SU-DHL-6 (cell line): Measurements from ENCODE around the gene C10orf105.

Source experiments
- H2AFZ ChIP-seq: fragments of 200-600 bp; sonication (generic); 2 replicates; pipeline ENCODE4 v1.6.1; 2014; ENCODE audit warnings: low read depth, mild to moderate bottlenecking, moderate library complexity, mixed read lengths, antibody characterized with exemption, low read length; ENCODE audit not compliant: severe bottlenecking
- H3F3A ChIP-seq: fragments of 200-600 bp; shearing (Covaris generic); 2 replicates; pipeline ENCODE4 v1.6.0; 2016; ENCODE audit warnings: antibody characterized with exemption, mild to moderate bottlenecking; ENCODE audit not compliant: insufficient read depth
- H3K27ac ChIP-seq: fragments of 200-600 bp; sonication (generic); 2 replicates; pipeline ENCODE4 v1.5.1; 2016; ENCODE audit warnings: low read depth, mild to moderate bottlenecking, low read length, moderate library complexity, mixed read lengths
- H3K27me3 ChIP-seq: fragments of 200-600 bp; sonication (generic), shearing (Covaris generic); 2 replicates; pipeline ENCODE4 v1.6.0; 2014; ENCODE audit warnings: mild to moderate bottlenecking, low read length
- H3K36me3 ChIP-seq: fragments of 200-600 bp; sonication (generic); 2 replicates; pipeline ENCODE4 v1.6.1; 2014; ENCODE audit warnings: mild to moderate bottlenecking, low read length, mixed read lengths
- H3K4me2 ChIP-seq: fragments of 300-600, 200-600 bp; shearing (Covaris generic), sonication (generic); 2 replicates; pipeline ENCODE4 v1.6.0; 2014; ENCODE audit warnings: low read length, low read depth, mild to moderate bottlenecking; ENCODE audit not compliant: poor library complexity, severe bottlenecking
- H3K4me3 ChIP-seq: fragments of 200-600 bp; sonication (generic); 2 replicates; pipeline ENCODE4 v1.5.1; 2014; ENCODE audit warnings: antibody characterized with exemption, low read length, mild to moderate bottlenecking, mixed read lengths; ENCODE audit not compliant: insufficient read depth, poor library complexity, severe bottlenecking
- H3K79me2 ChIP-seq: fragments of 200-600 bp; sonication (generic); 2 replicates; pipeline ENCODE4 v1.6.1; 2014; ENCODE audit warnings: mild to moderate bottlenecking, low read length, moderate library complexity; ENCODE audit not compliant: insufficient read depth
- H3K9ac ChIP-seq: fragments of 200-600 bp; sonication (generic); 2 replicates; pipeline ENCODE4 v1.7.0; 2014; ENCODE audit warnings: mild to moderate bottlenecking, low read length
- H3K9me2 ChIP-seq: fragments of 200-600 bp; sonication (generic); replicated peaks from 2 replicates; pipeline ENCODE4 v1.6.1; 2014; ENCODE audit warnings: low read length; ENCODE audit not compliant: insufficient read depth
- H3K9me3 ChIP-seq: fragments of 200-600 bp; sonication (generic); 2 replicates; pipeline ENCODE4 v1.6.1; 2014; ENCODE audit warnings: low read length, mixed read lengths; ENCODE audit not compliant: insufficient read depth
- H4K20me1 ChIP-seq: fragments of 200-600 bp; sonication (generic); 2 replicates; pipeline ENCODE4 v1.6.1; 2014; ENCODE audit warnings: low read depth, mild to moderate bottlenecking, antibody characterized with exemption, low read length, moderate library complexity, mixed read lengths
- EZH2phosphoT487 ChIP-seq: fragments of 200-600 bp; sonication (generic), shearing (Covaris generic); conservative IDR thresholded peaks from 2 replicates; pipeline ENCODE4 v1.6.1; 2018; ENCODE audit warnings: mild to moderate bottlenecking, antibody characterized with exemption, low read length, moderate library complexity, mixed read lengths
- TF ChIP-seq, protein P1 (sequence below): fragments of 200-600 bp; sonication (generic); IDR thresholded peaks from one replicate; pipeline ENCODE4 v1.5.1; 2017; ENCODE audit warnings: antibody characterized with exemption, mild to moderate bottlenecking, low read length, moderate library complexity; ENCODE audit not compliant: insufficient read depth, poor library complexity, severe bottlenecking

The C10orf105 gene

DNA sequence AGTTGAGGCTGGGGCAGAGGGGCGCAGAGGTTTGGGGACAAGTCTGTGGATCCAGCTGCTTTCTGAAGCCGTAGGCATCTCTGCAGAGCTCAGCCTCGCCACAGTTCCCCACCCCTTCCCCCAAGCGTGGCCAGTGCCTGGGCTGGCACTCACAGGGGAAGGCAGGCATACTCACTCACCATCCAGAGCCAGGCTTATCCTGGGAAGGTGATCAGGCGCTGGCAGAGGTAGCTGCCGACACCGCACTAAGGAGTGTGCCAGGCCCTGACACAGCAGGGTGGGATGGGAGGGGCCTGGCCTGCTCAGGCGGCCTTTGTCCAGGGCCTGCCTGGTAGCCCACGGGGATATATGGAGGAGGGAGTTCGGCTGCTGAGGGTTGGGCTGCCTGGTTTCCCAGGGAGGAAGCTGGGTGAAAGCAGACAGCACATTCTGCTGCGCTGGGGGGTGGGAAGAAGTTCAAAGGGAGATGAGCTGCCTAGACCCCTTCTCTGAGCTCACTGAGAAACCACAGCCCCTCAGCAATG lies 37.9 kb upstream of the C10orf105 start:
- Histone ChIP-seq H3K36me3 (no peaks in the 10 kb centered on the region), H3K4me2 (no peak overlapping the region), H3K9me2 (no peaks in the 10 kb centered on the region), H3F3A (no peaks in the 10 kb centered on the region), H4K20me1 (no peaks in the 10 kb centered on the region), H3K79me2 (no peaks in the 10 kb centered on the region), H3K27me3 (no peaks in the 10 kb centered on the region; the same call in 1 of the 2 replicates), H2AFZ (no peak overlapping the region), H3K9me3 (no peaks in the 10 kb centered on the region), H3K9ac (no peak overlapping the region), H3K27ac (no peak overlapping the region), H3K4me3 (no peak overlapping the region)
- TF ChIP-seq EZH2phosphoT487, result no peak
- TF ChIP-seq, protein P1, sequence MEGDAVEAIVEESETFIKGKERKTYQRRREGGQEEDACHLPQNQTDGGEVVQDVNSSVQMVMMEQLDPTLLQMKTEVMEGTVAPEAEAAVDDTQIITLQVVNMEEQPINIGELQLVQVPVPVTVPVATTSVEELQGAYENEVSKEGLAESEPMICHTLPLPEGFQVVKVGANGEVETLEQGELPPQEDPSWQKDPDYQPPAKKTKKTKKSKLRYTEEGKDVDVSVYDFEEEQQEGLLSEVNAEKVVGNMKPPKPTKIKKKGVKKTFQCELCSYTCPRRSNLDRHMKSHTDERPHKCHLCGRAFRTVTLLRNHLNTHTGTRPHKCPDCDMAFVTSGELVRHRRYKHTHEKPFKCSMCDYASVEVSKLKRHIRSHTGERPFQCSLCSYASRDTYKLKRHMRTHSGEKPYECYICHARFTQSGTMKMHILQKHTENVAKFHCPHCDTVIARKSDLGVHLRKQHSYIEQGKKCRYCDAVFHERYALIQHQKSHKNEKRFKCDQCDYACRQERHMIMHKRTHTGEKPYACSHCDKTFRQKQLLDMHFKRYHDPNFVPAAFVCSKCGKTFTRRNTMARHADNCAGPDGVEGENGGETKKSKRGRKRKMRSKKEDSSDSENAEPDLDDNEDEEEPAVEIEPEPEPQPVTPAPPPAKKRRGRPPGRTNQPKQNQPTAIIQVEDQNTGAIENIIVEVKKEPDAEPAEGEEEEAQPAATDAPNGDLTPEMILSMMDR, result no peak

DNA sequence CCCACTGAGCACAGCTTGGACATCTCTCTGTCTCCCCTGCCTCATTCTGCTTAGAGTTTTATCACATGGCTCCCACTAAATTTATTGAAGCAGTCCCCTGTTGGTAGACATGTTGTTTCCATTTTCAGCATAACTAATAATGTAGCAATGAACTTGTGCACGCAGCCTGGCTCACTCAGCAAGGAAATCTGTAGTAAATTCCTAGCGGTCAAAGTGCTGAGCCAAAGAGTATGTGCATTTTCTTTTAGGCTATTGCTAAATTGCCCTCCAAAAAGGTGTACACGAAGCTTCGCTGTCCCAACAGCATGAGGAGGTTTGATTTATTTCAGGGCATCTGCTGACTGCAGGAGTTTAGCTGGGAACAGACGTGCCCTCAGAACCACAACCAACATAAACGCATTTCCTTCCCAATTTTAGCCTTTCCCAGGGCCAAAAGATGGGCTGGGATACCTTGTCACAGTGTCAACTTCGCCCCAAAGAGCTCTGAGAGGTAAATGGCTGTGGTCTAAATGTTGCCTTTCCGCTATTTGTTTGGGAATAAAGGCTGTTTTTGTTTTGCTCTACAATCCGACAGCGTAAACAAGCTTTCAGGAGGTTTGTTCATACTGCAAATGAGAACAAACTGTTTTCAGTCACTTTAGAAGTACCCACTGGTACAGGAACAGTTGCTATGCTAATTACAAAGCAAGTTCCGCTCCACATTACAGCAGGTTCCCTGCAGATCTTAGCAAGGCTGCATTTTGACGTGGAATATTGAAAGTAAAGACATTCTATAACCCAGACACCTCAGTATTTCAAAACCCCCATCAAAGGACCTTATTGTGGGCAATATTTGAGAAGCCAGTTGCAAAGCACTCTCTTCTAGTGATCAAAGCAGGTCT lies 37.0 kb upstream of the C10orf105 start:
- TF ChIP-seq EZH2phosphoT487, result no peak
- TF ChIP-seq, protein P1, result no peak
- H3K27me3 ChIP-seq, result no peaks in the 10 kb centered on the region; the same call in 1 of the 2 replicates
- no peaks in the 10 kb centered on the region for H3K36me3 ChIP-seq
- no peak overlapping the region for H3K4me2 ChIP-seq
- no peaks in the 10 kb centered on the region for H3K9me2 ChIP-seq
- H3F3A ChIP-seq, result no peaks in the 10 kb centered on the region
- no peak overlapping the region for H2AFZ ChIP-seq
- H3K4me3 ChIP-seq, result no peak overlapping the region
- H3K9ac ChIP-seq, result no peak overlapping the region
- no peak overlapping the region for H3K27ac ChIP-seq
- no peaks in the 10 kb centered on the region for H4K20me1 ChIP-seq
- H3K79me2 ChIP-seq, result no peaks in the 10 kb centered on the region
- H3K9me3 ChIP-seq, result no peaks in the 10 kb centered on the region

DNA sequence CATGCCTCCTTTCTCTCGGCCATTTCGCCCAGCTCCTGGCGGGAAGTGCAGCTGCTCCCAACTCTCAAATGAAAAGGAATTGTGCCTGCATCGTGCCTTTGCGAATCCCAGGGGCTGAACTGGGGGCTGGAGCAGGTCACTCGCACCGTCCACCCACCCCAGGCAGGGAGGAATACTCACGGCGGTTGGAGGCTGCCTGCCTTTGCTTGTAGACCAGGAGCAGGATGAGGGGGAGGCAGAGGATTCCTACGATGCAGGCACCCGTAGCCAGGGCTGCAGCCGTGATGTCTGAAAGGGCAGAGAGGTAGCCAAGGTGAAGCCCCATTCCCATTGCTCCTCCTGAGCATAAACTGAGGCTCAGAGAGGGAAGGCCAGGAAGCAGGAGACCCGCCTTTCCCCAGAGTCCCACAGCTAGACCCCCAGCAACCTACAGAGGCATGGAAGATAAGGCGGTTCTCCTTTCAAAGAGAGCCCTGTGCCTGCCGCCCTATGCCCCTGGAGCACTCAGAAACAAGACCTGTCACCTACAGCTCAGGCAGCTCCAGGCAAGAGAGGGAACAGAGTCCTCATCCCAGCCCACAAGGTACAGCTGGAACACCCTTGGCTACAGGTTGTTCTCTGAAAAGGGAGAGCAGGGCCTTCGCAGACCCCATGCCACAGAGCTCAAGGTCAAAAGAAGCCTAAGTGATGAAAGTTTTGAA lies 35.8 kb upstream of the C10orf105 start:
- Histone ChIP-seq H3K27me3 (no peaks in the 10 kb centered on the region; the same call in 1 of the 2 replicates), H4K20me1 (no peaks in the 10 kb centered on the region), H3K4me2 (no peak overlapping the region), H3K79me2 (no peaks in the 10 kb centered on the region), H3K36me3 (no peaks in the 10 kb centered on the region), H2AFZ (no peak overlapping the region), H3F3A (no peaks in the 10 kb centered on the region), H3K4me3 (no peak overlapping the region), H3K9me2 (no peaks in the 10 kb centered on the region), H3K9ac (no peak overlapping the region), H3K27ac (no peak overlapping the region), H3K9me3 (no peaks in the 10 kb centered on the region)
- no peak for TF ChIP-seq EZH2phosphoT487
- TF ChIP-seq, protein P1, result no peak
